Ascending aorta (tissue), 2 donors: ENCODE measurements around the gene MPIG6B. TPM values are rescaled to one million over a fixed set of nuclear protein-coding genes. Genes with fewer than 3 reads are reported as not detected.
"Not testable (repeated sequence)": the region's sequence is repeated elsewhere in the genome, so short reads cannot be mapped to it uniquely, and the experiment has no call there.

Experiments
- DNase-seq, 2 donors: peaks; one replicate each; pipeline ENCODE4 v3.0.0-alpha.2; 2019; ENCODE audit warnings: low spot score in 2 of 2
- H3K27ac ChIP-seq, 2 donors: fragments of 200-600 bp; sonication (generic); one replicate each; pipeline ENCODE4 v1.5.1; 2016 to 2017; ENCODE audit warnings: mild to moderate bottlenecking in 1 of 2
- H3K27me3 ChIP-seq: fragments of 200-600 bp; sonication (generic); one replicate; pipeline ENCODE4 v1.5.1; 2017
- H3K36me3 ChIP-seq, 2 donors: fragments of 200-600 bp; sonication (generic); one replicate each; pipeline ENCODE4 v1.5.1; 2016
- H3K4me1 ChIP-seq, 2 donors: fragments of 200-600 bp; sonication (generic); one replicate each; pipeline ENCODE4 v1.5.1; 2016 to 2017; ENCODE audit warnings: mild to moderate bottlenecking in 1 of 2
- H3K4me3 ChIP-seq, 2 donors: fragments of 200-600 bp; sonication (generic); one replicate each; pipeline ENCODE4 v1.5.1; 2016 to 2017; ENCODE audit warnings: mild to moderate bottlenecking in 1 of 2
- H3K9me3 ChIP-seq, 2 donors: fragments of 200-600 bp; sonication (generic); one replicate each; pipeline ENCODE4 v1.5.1; 2016
- CTCF ChIP-seq, 3 experiments: fragments of 200-600 bp in 2 of 3; fragments of 450-650 bp in 1 of 3; sonication (generic) in 2 of 3; IDR thresholded peaks; one replicate each; pipeline ENCODE4 v1.5.1; 2016 to 2019; ENCODE audit warnings: antibody characterized with exemption in 3 of 3, mild to moderate bottlenecking in 1 of 3, moderate library complexity in 1 of 3
- intact Hi-C: fragments of 100-400 bp; cut with DNase I; formaldehyde crosslinking; loops from one replicate; pipeline ENCODE4 v1.15.1; 2023
- total RNA-seq: library from RNA; depleted of rRNA; stranded (reverse); fragments of >200 nt; gene quantifications from one replicate; pipeline ENCODE4 v1.1.0, GENCODE V29; 2016

Gene MPIG6B
- total RNA-seq, 1 donor from 2014 or later: not detected

GRCh38 chr6:31708224-31708623 is 14.9 kb upstream of the MPIG6B start:
- no peak for TF ChIP-seq CTCF (IDR thresholded peaks at IDR 0.05)
- no peaks in the 10 kb centered on the region for H3K36me3 ChIP-seq
- H3K27ac ChIP-seq: no peak overlapping the region
- no peak overlapping the region for H3K4me3 ChIP-seq
- H3K9me3 ChIP-seq: no peaks in the 10 kb centered on the region
- H3K4me1 ChIP-seq: peaks cover 0 to 7% of the 10 kb centered on the region in 2 donors
- no peak for DNase-seq
- intact Hi-C loops: no loop called here
- H3K27me3 ChIP-seq: no peaks in the 10 kb centered on the region

- H3K27ac ChIP-seq, H3K4me1 ChIP-seq, intact Hi-C loops, H3K4me3 ChIP-seq, H3K27me3 ChIP-seq, DNase-seq, H3K9me3 ChIP-seq, H3K36me3 ChIP-seq: not testable (repeated sequence)
Measured at GRCh38 chr6:31709157-31709556, 14.0 kb upstream of the MPIG6B start.

- intact Hi-C loops: no loop called here
- no peak for DNase-seq
- no peak overlapping the region for H3K4me3 ChIP-seq
- H3K4me1 ChIP-seq: no peaks in the 10 kb centered on the region
- no peak for TF ChIP-seq CTCF (IDR thresholded peaks at IDR 0.05)
- H3K27ac ChIP-seq: no peak overlapping the region
- no peaks in the 10 kb centered on the region for H3K9me3 ChIP-seq
- H3K36me3 ChIP-seq: no peaks in the 10 kb centered on the region
- H3K27me3 ChIP-seq: no peaks in the 10 kb centered on the region
Measured at GRCh38 chr6:31710523-31711219, 12.5 kb upstream of the MPIG6B start.

- no peak for DNase-seq
- H3K4me1 ChIP-seq: no peaks in the 10 kb centered on the region
- no peaks in the 10 kb centered on the region for H3K27me3 ChIP-seq
- no peak overlapping the region for H3K4me3 ChIP-seq
- no peaks in the 10 kb centered on the region for H3K9me3 ChIP-seq
- no peaks in the 10 kb centered on the region for H3K36me3 ChIP-seq
- no peak for TF ChIP-seq CTCF (IDR thresholded peaks at IDR 0.05)
- intact Hi-C loops: no loop called here
- no peak overlapping the region for H3K27ac ChIP-seq
Measured at GRCh38 chr6:31711233-31711632, 11.9 kb upstream of the MPIG6B start.

- Histone ChIP-seq H3K36me3 (no peaks in the 10 kb centered on the region), H3K27me3 (no peaks in the 10 kb centered on the region), H3K9me3 (no peaks in the 10 kb centered on the region), H3K4me1 (no peaks in the 10 kb centered on the region), H3K27ac (no peak overlapping the region), H3K4me3 (no peak overlapping the region)
- intact Hi-C loops: no loop called here
- peak in 1 of 3 experiments; percentile 20 for TF ChIP-seq CTCF (IDR thresholded peaks at IDR 0.05)
- no peak for DNase-seq
Measured at GRCh38 chr6:31712296-31712695, 10.9 kb upstream of the MPIG6B start.

GRCh38 chr6:31713465-31713864 is 9.7 kb upstream of the MPIG6B start:
- DNase-seq: no peak
- Histone ChIP-seq H3K4me3 (no peak overlapping the region), H3K9me3 (no peaks in the 10 kb centered on the region), H3K4me1 (no peaks in the 10 kb centered on the region), H3K27ac (no peak overlapping the region), H3K36me3 (no peaks in the 10 kb centered on the region), H3K27me3 (no peaks in the 10 kb centered on the region)
- intact Hi-C loops: no loop called here
- TF ChIP-seq CTCF (IDR thresholded peaks at IDR 0.05): no peak
